ENCODE results near the gene FBH1. TPM values are rescaled to one million over a fixed set of nuclear protein-coding genes. Genes with fewer than 3 reads are reported as not detected.
"Not testable (repeated sequence)": the region's sequence is repeated elsewhere in the genome, so short reads cannot be mapped to it uniquely, and the experiment has no call there.

The FBH1 gene
- polyA plus RNA-seq, 1 experiment: 65.2 TPM

GRCh38 chr10:5869156-5869555 is 20.9 kb upstream of the FBH1 start:
- CTCF ChIA-PET: no interaction called here
- no peaks in the 10 kb centered on the region for H3K27me3 ChIP-seq (ENCODE audit: control insufficient read depth, insufficient read depth, low read length)
- no peak for TF ChIP-seq CTCF (IDR thresholded peaks at IDR 0.05; ENCODE audit: low read depth, low read length)
- no peak for DNase-seq (ENCODE audit: low read depth, low spot score)
- peaks cover 13% of the 10 kb centered on the region for H3K9me3 ChIP-seq (ENCODE audit: control insufficient read depth, insufficient read depth, low read length)
- H3K27ac ChIP-seq (ENCODE audit: low read depth, low read length): no peak overlapping the region
- no peak overlapping the region for H3K4me3 ChIP-seq (ENCODE audit: low read depth, low read length)
- POLR2A ChIA-PET: interaction anchor here (0.9 kb wide), 1 partner anchor 21 kb away, joined by 3 read pairs; the partner anchor contains the start of genes ANKRD16 and FBH1

GRCh38 chr10:5871596-5871995 is 18.4 kb upstream of the FBH1 start:
- peaks cover 13% of the 10 kb centered on the region for H3K9me3 ChIP-seq (ENCODE audit: control insufficient read depth, insufficient read depth, low read length)
- H3K27me3 ChIP-seq (ENCODE audit: control insufficient read depth, insufficient read depth, low read length): no peaks in the 10 kb centered on the region
- H3K27ac ChIP-seq (ENCODE audit: low read depth, low read length): no peak overlapping the region
- CTCF ChIA-PET: interaction anchor here (1.0 to 4.2 kb wide), 4 partner anchors 11 to 430 kb away, joined by 3 to 16 read pairs (median 8); partner anchors contain the start of genes ANKRD16 and FBH1
- POLR2A ChIA-PET: interaction anchor here (0.7 to 1.0 kb wide), 3 partner anchors 18 to 74 kb away, joined by 3 to 4 read pairs (median 3); partner anchors contain the start of genes ANKRD16 and FBH1
- H3K4me3 ChIP-seq (ENCODE audit: low read depth, low read length): no peak overlapping the region
- peak; percentile 34 for DNase-seq (ENCODE audit: low read depth, low spot score)
- TF ChIP-seq CTCF (IDR thresholded peaks at IDR 0.05; ENCODE audit: low read depth, low read length): no peak

- Histone ChIP-seq H3K4me3 (ENCODE audit: low read depth, low read length) (no peak overlapping the region), H3K9me3 (ENCODE audit: control insufficient read depth, insufficient read depth, low read length) (peaks cover 6% of the 10 kb centered on the region), H3K27me3 (ENCODE audit: control insufficient read depth, insufficient read depth, low read length) (no peaks in the 10 kb centered on the region), H3K27ac (ENCODE audit: low read depth, low read length) (no peak overlapping the region)
- POLR2A ChIA-PET: interaction anchor here (0.7 to 1.5 kb wide), 2 partner anchors 16 to 60 kb away, joined by 4 to 6 read pairs; partner anchors contain the start of genes ANKRD16, FBH1 and GDI2
- peak; percentile 55 for DNase-seq (ENCODE audit: low read depth, low spot score)
- peak; percentile 72 for TF ChIP-seq CTCF (IDR thresholded peaks at IDR 0.05; ENCODE audit: low read depth, low read length)
- CTCF ChIA-PET: interaction anchor here (0.6 to 4.2 kb wide), 19 partner anchors 9 to 528 kb away, joined by 3 to 16 read pairs (median 4); partner anchors contain the start of genes ANKRD16 and FBH1
Measured at GRCh38 chr10:5873515-5873995, 16.5 kb upstream of the FBH1 start.

GRCh38 chr10:5876181-5876768 is 13.8 kb upstream of the FBH1 start:
- no peak for DNase-seq (ENCODE audit: low read depth, low spot score)
- no peak overlapping the region for H3K27ac ChIP-seq (ENCODE audit: low read depth, low read length)
- no peaks in the 10 kb centered on the region for H3K27me3 ChIP-seq (ENCODE audit: control insufficient read depth, insufficient read depth, low read length)
- TF ChIP-seq CTCF (IDR thresholded peaks at IDR 0.05; ENCODE audit: low read depth, low read length): no peak
- ChIA-PET CTCF (no interaction called here), POLR2A (no interaction called here)
- H3K9me3 ChIP-seq (ENCODE audit: control insufficient read depth, insufficient read depth, low read length): no peaks in the 10 kb centered on the region
- no peak overlapping the region for H3K4me3 ChIP-seq (ENCODE audit: low read depth, low read length)

- POLR2A ChIA-PET; H3K9me3 ChIP-seq (ENCODE audit: control insufficient read depth, insufficient read depth, low read length); H3K27ac ChIP-seq (ENCODE audit: low read depth, low read length); DNase-seq (ENCODE audit: low read depth, low spot score); H3K4me3 ChIP-seq (ENCODE audit: low read depth, low read length); H3K27me3 ChIP-seq (ENCODE audit: control insufficient read depth, insufficient read depth, low read length): not testable (repeated sequence)
- CTCF ChIA-PET: interaction anchor here (0.7 kb wide), 1 partner anchor 59 kb away, joined by 3 read pairs; no protein-coding TSS in a partner anchor
Measured at GRCh38 chr10:5877041-5877440, 13.0 kb upstream of the FBH1 start.
